ENCODE data around the gene PRPF38A.

PRPF38A gene

DNA sequence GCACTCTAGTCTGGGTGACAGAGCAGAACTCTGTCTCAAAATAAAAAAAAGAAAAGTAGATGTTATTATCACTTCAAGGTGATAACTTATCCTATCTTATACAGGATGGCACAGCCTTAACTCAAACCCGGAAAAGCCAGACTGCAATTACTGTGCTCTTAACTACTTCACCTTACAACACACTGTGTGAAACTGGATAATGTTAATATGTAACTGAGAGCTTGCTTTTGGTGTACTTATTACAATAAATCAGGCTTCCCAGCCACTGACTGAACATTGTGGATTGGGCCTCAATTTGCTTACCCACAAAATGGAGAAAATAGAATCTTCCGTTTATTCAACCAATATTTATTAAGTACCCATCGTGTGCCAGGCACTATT, 1.6 kb upstream of the PRPF38A start:
- DNase-seq (ENCODE audit: low spot score), result peak; percentile 12
- TF ChIP-seq, protein P1, sequence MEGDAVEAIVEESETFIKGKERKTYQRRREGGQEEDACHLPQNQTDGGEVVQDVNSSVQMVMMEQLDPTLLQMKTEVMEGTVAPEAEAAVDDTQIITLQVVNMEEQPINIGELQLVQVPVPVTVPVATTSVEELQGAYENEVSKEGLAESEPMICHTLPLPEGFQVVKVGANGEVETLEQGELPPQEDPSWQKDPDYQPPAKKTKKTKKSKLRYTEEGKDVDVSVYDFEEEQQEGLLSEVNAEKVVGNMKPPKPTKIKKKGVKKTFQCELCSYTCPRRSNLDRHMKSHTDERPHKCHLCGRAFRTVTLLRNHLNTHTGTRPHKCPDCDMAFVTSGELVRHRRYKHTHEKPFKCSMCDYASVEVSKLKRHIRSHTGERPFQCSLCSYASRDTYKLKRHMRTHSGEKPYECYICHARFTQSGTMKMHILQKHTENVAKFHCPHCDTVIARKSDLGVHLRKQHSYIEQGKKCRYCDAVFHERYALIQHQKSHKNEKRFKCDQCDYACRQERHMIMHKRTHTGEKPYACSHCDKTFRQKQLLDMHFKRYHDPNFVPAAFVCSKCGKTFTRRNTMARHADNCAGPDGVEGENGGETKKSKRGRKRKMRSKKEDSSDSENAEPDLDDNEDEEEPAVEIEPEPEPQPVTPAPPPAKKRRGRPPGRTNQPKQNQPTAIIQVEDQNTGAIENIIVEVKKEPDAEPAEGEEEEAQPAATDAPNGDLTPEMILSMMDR (IDR thresholded peaks at IDR 0.05; ENCODE audit: extremely low read depth, missing control alignments), result no peak

DNA sequence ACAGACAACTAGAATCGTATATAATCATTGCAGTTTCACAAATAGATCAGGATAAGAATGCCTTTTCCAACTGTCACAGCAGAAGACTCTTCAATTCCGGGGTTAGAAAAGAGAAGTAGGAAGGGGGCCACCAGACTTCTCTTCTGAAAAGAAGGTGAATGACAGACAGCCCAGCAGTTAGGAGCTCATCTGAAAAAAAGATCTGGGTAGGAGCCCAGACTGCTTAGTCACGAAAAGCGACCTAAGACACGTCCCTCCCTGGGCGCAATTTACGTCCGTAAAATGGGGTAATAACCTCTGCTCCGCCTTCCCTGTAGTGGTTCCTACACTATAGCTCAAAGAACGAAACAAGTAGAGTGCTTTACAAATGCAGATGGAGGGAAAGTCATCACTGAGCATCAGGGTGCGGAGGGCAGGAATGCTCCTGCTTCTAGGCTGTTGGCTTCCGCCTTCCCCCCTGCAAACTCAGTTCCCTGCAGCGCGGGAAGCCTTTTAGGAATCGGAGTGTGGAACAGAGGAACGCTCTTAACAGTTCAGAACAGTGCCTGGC, 761 bp upstream of the PRPF38A start:
- DNase-seq (ENCODE audit: low spot score), result peak; percentile 64
- TF ChIP-seq, protein P1 (IDR thresholded peaks at IDR 0.05; ENCODE audit: extremely low read depth, missing control alignments), result no peak

GRCh38 chr1:52404975-52405338, 555 bp downstream of the PRPF38A start:
- TF ChIP-seq, protein P1 (IDR thresholded peaks at IDR 0.05; ENCODE audit: extremely low read depth, missing control alignments), result no peak
- DNase-seq (ENCODE audit: low spot score), result no peak

- no peak for DNase-seq (ENCODE audit: low spot score)
- TF ChIP-seq, protein P1 (IDR thresholded peaks at IDR 0.05; ENCODE audit: extremely low read depth, missing control alignments), result no peak
Observed at GRCh38 chr1:52413410-52413989, 9.1 kb downstream of the PRPF38A start.

- no peak for DNase-seq (ENCODE audit: low spot score)
- TF ChIP-seq, protein P1 (IDR thresholded peaks at IDR 0.05; ENCODE audit: extremely low read depth, missing control alignments), result no peak
Observed at GRCh38 chr1:52414942-52415341, 10.5 kb downstream of the PRPF38A start.

DNA sequence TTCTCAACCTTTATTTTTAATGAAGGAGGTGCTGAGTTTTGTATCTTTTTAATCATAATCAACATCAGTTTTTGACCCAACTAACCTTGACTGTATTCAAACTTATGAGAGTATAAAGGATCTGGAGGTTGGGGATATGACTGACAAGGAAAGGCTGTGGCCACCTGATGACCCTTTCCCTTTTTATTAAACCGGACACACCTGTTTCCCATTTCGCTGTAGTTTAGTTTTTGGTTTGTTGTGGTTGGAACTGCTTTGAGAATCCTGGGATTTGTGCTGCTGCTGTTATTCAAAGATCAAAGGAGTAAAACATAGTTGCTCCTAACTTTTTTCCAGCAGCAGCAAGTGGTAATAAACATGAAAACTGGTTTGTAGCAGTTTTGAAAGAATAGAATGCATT, 12.4 kb downstream of the PRPF38A start:
- TF ChIP-seq, protein P1 (IDR thresholded peaks at IDR 0.05; ENCODE audit: extremely low read depth, missing control alignments), result no peak
- DNase-seq (ENCODE audit: low spot score), result no peak

DNA sequence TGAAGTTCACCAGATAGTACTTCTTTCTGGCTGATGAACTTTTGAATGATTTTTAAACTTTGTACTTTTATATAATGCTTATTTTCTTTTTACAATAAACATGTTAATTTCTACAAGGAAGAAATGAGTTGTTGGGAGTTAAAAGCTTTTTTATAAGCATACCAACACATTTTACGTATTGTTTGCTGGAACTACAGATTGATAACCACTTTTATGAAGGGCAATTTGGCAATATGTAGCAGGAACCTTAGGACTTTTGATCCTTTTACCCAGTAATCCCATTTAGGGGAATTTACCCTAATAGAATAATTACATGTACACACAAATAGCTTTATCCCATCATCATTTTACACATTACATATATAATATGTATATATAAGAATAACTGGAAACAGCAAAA, 16.3 kb downstream of the PRPF38A start:
- TF ChIP-seq, protein P1 (IDR thresholded peaks at IDR 0.05; ENCODE audit: extremely low read depth, missing control alignments), result no peak
- no peak for DNase-seq (ENCODE audit: low spot score)

Measured in GM20000 (cell line).